SK-N-MC (cell line): ENCODE data around the gene PRR14.

Source experiments
- DNase-seq: peaks from one replicate; pipeline ENCODE4 v3.0.0-alpha.2; 2011; ENCODE audit warnings: low read depth, low spot score
- H3K27ac ChIP-seq: fragments of 200-600 bp; sonication (generic); 2 replicates; pipeline ENCODE4 v1.5.1; 2016; ENCODE audit warnings: mixed run types
- H3K36me3 ChIP-seq: fragments of 200-600 bp; sonication (generic); 2 replicates; pipeline ENCODE4 v1.6.1; 2017; ENCODE audit warnings: antibody characterized with exemption, low read length, mixed read lengths; ENCODE audit not compliant: insufficient read depth
- H3K4me3 ChIP-seq: fragments of 200-600 bp; sonication (generic); 2 replicates; pipeline ENCODE4 v1.5.1; 2016
- H3K9ac ChIP-seq: fragments of 200-600 bp; sonication (generic); 2 replicates; pipeline ENCODE4 v1.8.0; 2017; ENCODE audit warnings: mixed run types, mixed read lengths; ENCODE audit not compliant: insufficient read length
- H3K9me3 ChIP-seq: fragments of 200-600 bp; sonication (generic); 2 replicates; pipeline ENCODE4 v1.6.1; 2017; ENCODE audit warnings: low read depth, mild to moderate bottlenecking, antibody characterized with exemption, low read length, moderate library complexity, mixed read lengths
- EZH2 ChIP-seq: fragments of 200-600 bp; sonication (generic); IDR thresholded peaks from one replicate; pipeline ENCODE4 v1.6.1; 2017; ENCODE audit warnings: antibody characterized with exemption
- FOXP2 ChIP-seq: optimal IDR thresholded peaks from 2 replicates; pipeline ENCODE3; 2011; ENCODE audit warnings: mild to moderate bottlenecking, moderate library complexity; ENCODE audit not compliant: insufficient read depth; ENCODE audit errors: extremely low read length, control extremely low read depth
- POLR2AphosphoS5 ChIP-seq: IDR thresholded peaks from 2 replicates; pipeline ENCODE4 v1.6.1; 2012; ENCODE audit warnings: mild to moderate bottlenecking, low read depth, low read length, borderline replicate concordance

PRR14 gene

GRCh38 chr16:30652718-30653117 lies 2.0 kb downstream of the PRR14 start:
- Histone ChIP-seq H3K9ac (no peak overlapping the region), H3K36me3 (peaks cover 20% of the 10 kb centered on the region; the same call in 1 of the 2 replicates), H3K27ac (no peak overlapping the region), H3K9me3 (no peaks in the 10 kb centered on the region), H3K4me3 (no peak overlapping the region)
- DNase-seq, result no peak
- TF ChIP-seq EZH2, result no peak
- no peak for TF ChIP-seq POLR2AphosphoS5
- TF ChIP-seq FOXP2, result no peak

DNA sequence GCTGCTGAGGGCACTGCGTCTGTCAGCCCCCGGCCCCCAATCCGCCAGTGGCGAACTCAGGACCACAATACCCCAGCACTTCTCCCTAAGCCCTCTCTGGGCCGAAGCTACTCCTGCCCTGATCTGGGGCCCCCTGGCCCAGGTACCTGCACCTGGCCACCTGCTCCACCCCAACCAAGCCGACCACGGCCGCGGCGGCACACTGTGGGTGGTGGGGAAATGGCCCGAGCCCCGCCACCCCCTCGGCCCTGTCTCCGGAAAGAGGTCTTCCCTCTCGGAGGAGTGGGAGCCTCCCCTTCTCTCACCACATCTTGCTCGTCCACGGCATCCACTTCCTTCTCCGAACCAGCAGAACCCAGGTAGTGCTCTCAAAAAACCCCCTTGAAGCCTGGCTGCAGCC lies 4.1 kb downstream of the PRR14 start:
- Histone ChIP-seq H3K27ac (no peak overlapping the region), H3K36me3 (peaks cover 20% of the 10 kb centered on the region; the same call in 1 of the 2 replicates), H3K9ac (no peak overlapping the region), H3K9me3 (no peaks in the 10 kb centered on the region), H3K4me3 (no peak overlapping the region)
- no peak for TF ChIP-seq POLR2AphosphoS5
- no peak for DNase-seq

DNA sequence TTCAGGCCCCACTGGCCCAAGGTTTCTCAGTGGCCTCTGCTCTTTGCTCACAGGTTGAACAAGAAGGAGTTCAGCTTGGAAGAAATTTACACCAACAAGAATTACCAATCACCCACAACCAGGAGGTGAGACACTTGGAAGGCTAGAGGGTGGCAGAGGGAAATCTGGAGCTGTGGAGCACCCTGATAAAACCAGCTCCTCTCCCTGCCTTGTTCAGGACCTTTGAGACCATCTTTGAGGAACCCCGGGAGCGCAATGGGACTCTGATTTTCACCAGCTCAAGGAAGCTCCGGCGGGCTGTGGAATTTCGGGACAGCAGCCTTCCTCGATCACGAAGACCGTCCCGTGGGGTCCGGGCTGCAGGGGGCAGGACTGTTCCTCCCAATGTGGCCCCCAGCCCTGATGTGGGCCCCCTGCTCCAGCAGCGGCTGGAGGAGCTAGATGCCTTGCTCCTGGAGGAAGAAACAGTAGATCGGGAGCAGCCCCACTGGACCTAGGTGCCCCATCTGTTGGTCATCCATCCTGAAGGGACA lies 5.1 kb downstream of the PRR14 start:
- Histone ChIP-seq H3K9ac (no peak overlapping the region), H3K27ac (no peak overlapping the region)

DNA sequence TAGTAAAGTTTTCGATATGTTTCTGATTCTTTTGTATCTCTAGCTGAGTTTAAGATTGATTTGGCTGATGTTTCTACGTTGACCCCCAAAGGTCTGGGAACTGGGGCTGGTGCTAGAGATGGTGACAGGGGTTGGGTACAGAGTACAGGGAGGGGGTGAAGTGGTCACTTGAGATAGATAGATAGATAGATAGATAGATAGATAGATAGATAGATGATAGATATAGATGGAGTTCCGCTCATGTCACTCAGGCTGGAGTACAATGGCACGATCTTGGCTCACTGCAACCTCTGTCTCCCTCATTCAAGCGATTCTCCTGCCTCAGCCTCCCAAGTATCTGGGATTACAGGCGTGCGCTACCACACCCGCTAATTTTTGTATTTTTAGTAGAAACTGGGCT lies 5.6 kb downstream of the PRR14 start:
- TF ChIP-seq FOXP2 (no peak), POLR2AphosphoS5 (no peak), EZH2 (no peak)
- DNase-seq, result no peak
- Histone ChIP-seq H3K9ac (no peak overlapping the region), H3K27ac (no peak overlapping the region), H3K36me3 (peaks cover 25% of the 10 kb centered on the region; the same call in 1 of the 2 replicates), H3K9me3 (no peaks in the 10 kb centered on the region), H3K4me3 (no peak overlapping the region)

More for the DNA sequence above, 5.1 kb downstream of the PRR14 start:
- DNase-seq, result no peak
- no peak for TF ChIP-seq EZH2
- TF ChIP-seq FOXP2, result no peak
- TF ChIP-seq POLR2AphosphoS5, result no peak
- H3K4me3 ChIP-seq, result no peak overlapping the region
- peaks cover 25% of the 10 kb centered on the region; the same call in 1 of the 2 replicates for H3K36me3 ChIP-seq
- no peaks in the 10 kb centered on the region for H3K9me3 ChIP-seq

DNA sequence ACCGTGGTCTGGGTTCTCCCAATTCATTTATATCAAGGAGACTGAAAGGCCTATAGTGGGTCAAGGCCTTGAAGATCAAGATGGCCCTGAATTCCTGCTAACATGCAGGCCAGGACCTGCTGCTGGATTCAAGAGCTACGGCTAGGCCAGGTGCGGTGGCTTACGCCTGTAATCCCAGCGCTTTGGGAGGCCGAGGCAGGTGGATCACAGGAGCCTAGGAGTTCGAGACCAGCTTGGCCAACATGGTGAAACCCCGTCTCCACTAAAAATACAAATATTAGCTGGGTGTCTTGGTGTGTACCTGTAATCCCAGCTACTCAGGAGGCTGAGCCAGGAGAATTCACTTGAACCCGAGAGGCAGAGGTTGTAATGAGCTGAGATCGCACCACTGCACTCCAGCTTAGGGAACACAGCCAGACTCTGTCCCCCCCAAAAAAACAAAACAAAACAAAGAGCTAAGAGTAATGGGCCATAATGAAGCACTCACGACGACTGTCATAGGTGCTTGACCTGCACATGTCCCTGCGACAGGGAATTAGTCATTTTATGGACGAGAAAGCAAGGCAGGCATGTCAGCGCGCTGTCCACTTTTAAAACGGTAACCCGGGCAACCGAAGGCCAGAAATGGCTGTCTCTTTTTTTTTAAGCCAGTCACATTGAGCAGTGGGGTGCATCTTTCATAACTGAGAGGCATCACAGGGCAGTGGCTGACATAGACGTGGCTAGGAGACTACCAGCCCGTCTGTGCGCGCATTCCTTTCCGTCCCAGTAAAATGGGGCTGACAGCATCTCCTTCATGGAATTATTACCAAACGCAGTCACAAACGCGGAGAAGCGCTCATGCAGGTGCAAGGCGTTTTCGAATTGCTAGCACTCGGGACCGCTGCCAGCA lies 6.5 kb downstream of the PRR14 start:
- no peak for DNase-seq
- Histone ChIP-seq H3K4me3 (peak overlapping the region; percentile 82), H3K27ac (peak overlapping the region; percentile 86), H3K9me3 (no peaks in the 10 kb centered on the region), H3K9ac (peak overlapping the region; percentile 77), H3K36me3 (peaks cover 33% of the 10 kb centered on the region)
- TF ChIP-seq POLR2AphosphoS5 (peak; percentile 57), EZH2 (no peak)

- Histone ChIP-seq H3K9ac (peak within 1 kb of the TSS; percentile 97), H3K9me3 (no peaks in the 10 kb centered on the region), H3K36me3 (peaks cover 38% of the 10 kb centered on the region), H3K27ac (peak within 1 kb of the TSS; percentile 99), H3K4me3 (peak within 1 kb of the TSS; percentile 96)
- TF ChIP-seq POLR2AphosphoS5 (peak; percentile 62; the same call in 1 of the 2 replicates), FOXP2 (no peak)
- peak; percentile 97 for DNase-seq
Observed at GRCh38 chr16:30657866-30658730, 7.3 kb downstream of the PRR14 start, which contains the start of gene FBRS. FBRS (plus strand) TSS chr16:30658431; CDS start chr16:30659519, 1,088 bp downstream.

DNA sequence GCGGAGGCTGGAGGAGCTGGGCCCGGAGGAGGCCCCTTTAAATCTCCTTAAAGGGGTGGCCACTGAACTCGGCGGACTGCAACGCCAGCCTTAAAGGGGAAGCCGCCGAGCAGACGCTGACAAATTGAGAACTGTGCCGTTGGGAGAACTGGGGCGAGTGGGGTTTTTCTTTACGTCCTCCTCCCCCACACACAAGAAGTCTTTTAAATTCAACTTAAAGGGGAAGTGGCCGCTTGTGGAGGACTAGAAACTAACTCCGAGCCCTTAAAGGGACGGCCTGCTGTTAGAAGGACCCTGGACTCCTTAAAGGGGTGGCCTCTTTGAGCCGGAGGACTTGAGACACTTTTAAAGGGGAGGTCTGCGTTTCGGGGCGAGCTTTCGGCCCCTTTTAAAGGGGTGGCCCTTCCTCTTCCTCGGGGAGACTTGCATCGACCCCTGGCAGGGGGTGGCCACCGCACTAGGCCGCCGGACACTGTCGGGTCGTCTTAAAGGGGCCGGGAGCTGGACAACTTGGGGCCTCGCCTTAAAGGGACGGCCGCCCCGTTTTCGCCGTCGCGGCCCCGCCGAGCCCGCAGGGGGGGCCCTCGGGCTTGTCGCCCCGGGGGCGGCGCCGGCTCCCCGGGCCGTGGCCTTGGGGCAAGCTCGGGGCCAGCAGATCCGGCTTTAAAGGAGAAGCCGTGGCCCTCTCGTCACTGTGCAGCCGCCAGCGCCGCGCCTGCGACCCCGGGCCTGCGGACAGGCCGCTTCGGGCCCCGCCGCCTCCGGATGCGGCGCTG lies 8.2 kb downstream of the PRR14 start:
- peak overlapping the region; percentile 99 for H3K27ac ChIP-seq
- peaks cover 43% of the 10 kb centered on the region for H3K36me3 ChIP-seq
- no peaks in the 10 kb centered on the region for H3K9me3 ChIP-seq
- H3K4me3 ChIP-seq, result peak overlapping the region; percentile 96
- TF ChIP-seq EZH2, result no peak
- no peak for TF ChIP-seq FOXP2
- TF ChIP-seq POLR2AphosphoS5, result peak; percentile 54; the same call in 1 of the 2 replicates
- DNase-seq, result peak; percentile 91
- peak overlapping the region; percentile 97 for H3K9ac ChIP-seq
